ENCODE measurements around the gene ZNF587B.

Gene ZNF587B

GRCh38 chr19:57813919-57814504 is 16.1 kb upstream of the ZNF587B start:
- no peak for DNase-seq (ENCODE audit: insufficient read length, low spot score)
- FAIRE-seq = no peak
- no peak for TF ChIP-seq CTCF (IDR thresholded peaks at IDR 0.05; ENCODE audit: insufficient read depth, missing control alignments)

GRCh38 chr19:57814505-57815246 is 15.4 kb upstream of the ZNF587B start, which contains the start of gene ZNF552:
Gene ZNF552 (minus strand): TSS chr19:57814913. CDS start chr19:57814743, 170 bp downstream.
- no peak for TF ChIP-seq CTCF (IDR thresholded peaks at IDR 0.05; ENCODE audit: insufficient read depth, missing control alignments)
- DNase-seq (ENCODE audit: insufficient read length, low spot score) (peak; percentile 73), FAIRE-seq (no peak)

- TF ChIP-seq CTCF (IDR thresholded peaks at IDR 0.05; ENCODE audit: insufficient read depth, missing control alignments) = no peak
- no peak for FAIRE-seq
- DNase-seq (ENCODE audit: insufficient read length, low spot score) = no peak
Observed at GRCh38 chr19:57815247-57816075, 14.6 kb upstream of the ZNF587B start.

- no peak for TF ChIP-seq CTCF (IDR thresholded peaks at IDR 0.05; ENCODE audit: insufficient read depth, missing control alignments)
- FAIRE-seq (no peak), DNase-seq (ENCODE audit: insufficient read length, low spot score) (no peak)
Observed at GRCh38 chr19:57816652-57817051, 13.4 kb upstream of the ZNF587B start.

- DNase-seq (ENCODE audit: insufficient read length, low spot score) (no peak), FAIRE-seq (no peak)
- no peak for TF ChIP-seq CTCF (IDR thresholded peaks at IDR 0.05; ENCODE audit: insufficient read depth, missing control alignments)
Observed at GRCh38 chr19:57817976-57818375, 12.1 kb upstream of the ZNF587B start.

- TF ChIP-seq CTCF (IDR thresholded peaks at IDR 0.05; ENCODE audit: insufficient read depth, missing control alignments) = no peak
- DNase-seq (ENCODE audit: insufficient read length, low spot score) (no peak), FAIRE-seq (no peak)
Observed at GRCh38 chr19:57818378-57818777, 11.7 kb upstream of the ZNF587B start.
